ENCODE results near the gene SLC13A3.

DNA sequence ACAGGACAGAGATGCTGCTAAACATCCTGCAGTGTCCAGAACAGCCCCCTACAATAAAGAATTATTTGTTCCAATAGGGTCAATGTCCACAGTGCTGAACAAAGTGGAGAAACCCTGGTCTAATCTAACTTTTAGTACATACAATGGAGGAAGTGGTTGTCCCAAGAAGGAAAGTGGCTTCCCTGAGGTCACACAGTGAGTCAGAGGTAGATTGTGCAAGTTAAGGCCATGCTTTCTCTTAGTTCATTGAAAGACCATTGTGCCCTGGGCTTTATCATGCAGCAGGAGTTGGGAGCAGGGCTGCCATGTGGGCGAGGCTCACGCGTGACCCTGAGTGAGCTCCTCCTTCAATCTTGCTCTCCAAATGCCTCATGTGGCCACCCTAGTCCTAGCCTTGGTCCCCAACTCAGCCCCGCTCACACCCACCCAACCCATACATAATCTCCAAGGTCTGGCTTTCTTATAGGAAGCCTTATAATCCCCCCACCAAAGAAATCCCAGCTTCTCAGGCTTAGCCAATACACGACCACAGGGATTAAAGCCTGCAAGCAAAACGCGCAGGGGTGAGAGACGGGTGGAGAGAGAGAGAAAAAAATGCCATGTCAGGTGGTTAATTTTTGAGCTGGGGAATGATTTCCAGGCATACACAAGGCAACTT lies 19.9 kb downstream of the SLC13A3 start:
- TF ChIP-seq POLR2AphosphoS5 (IDR thresholded peaks at IDR 0.05; ENCODE audit: borderline replicate concordance, low read depth, low read length) (no peak), EZH2 (IDR thresholded peaks at IDR 0.05) (no peak), FOXP2 (optimal IDR thresholded peaks at IDR 0.05; ENCODE audit: control extremely low read depth, extremely low read length, insufficient read depth) (no peak)

Data from SK-N-MC (cell line).